Adrenal gland (tissue), 5 donors: ENCODE data around the gene TRIM68.

Experiments
- POLR2A ChIP-seq, 2 donors: fragments of 450-650 bp; IDR thresholded peaks; one replicate each; pipeline ENCODE4 v1.6.1; 2017; ENCODE audit warnings: antibody characterized with exemption in 2 of 2, mild to moderate bottlenecking in 2 of 2, moderate library complexity in 1 of 2
- TF ChIP-seq, protein P1 (sequence below), 6 experiments: fragments of 450-650 bp in 4 of 6; fragments of 200-600 bp in 2 of 6; sonication (generic) in 1 of 6; IDR thresholded peaks; 1 replicate in 5 of 6; 2 replicates in 1 of 6; pipeline versions ENCODE4 v1.5.1 to v1.8.0; 2016 to 2021; ENCODE audit warnings: antibody characterized with exemption in 6 of 6, mild to moderate bottlenecking in 2 of 6, moderate library complexity in 1 of 6
- donor health status: DM: no; HTN: no; CAD: no.

DNA sequence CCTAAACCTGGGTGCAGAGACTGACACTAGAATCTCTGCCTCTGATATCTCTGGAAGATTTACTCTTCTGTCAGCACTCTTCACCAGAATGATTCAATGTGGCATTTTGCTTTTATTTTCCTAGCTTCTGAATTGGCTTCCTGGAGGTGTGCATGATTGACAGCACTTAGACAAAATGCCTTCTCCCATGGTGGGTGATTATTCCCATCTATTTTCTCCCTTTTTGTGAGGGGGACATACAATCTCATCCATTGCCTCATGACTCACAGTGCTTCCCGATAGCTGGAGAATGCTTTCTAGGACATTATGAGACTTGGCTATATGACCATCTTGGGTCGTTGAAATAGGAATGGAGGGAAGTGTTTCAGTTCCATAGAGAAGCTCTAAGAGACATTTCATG is 4.0 kb upstream of the TRIM68 start:
- TF ChIP-seq, protein P1, sequence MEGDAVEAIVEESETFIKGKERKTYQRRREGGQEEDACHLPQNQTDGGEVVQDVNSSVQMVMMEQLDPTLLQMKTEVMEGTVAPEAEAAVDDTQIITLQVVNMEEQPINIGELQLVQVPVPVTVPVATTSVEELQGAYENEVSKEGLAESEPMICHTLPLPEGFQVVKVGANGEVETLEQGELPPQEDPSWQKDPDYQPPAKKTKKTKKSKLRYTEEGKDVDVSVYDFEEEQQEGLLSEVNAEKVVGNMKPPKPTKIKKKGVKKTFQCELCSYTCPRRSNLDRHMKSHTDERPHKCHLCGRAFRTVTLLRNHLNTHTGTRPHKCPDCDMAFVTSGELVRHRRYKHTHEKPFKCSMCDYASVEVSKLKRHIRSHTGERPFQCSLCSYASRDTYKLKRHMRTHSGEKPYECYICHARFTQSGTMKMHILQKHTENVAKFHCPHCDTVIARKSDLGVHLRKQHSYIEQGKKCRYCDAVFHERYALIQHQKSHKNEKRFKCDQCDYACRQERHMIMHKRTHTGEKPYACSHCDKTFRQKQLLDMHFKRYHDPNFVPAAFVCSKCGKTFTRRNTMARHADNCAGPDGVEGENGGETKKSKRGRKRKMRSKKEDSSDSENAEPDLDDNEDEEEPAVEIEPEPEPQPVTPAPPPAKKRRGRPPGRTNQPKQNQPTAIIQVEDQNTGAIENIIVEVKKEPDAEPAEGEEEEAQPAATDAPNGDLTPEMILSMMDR (IDR thresholded peaks at IDR 0.05), result no peak
- no peak for TF ChIP-seq POLR2A (IDR thresholded peaks at IDR 0.05)
